HCT116 (cell line): ENCODE results near the gene IL17RB. TPM values are rescaled to one million over a fixed set of nuclear protein-coding genes. Genes with fewer than 3 reads are reported as not detected.

ENCODE experiments used
- ATAC-seq: fragments of 200-7000 bp; cut with Tn5 transposase; 2 replicates; pipeline ENCODE4 v1.9.1; 2020; ENCODE audit warnings: mild to moderate bottlenecking, moderate library complexity
- BruUV-seq: library from RNA; stranded (reverse); fragments of 400-500 nt; replicated peaks from 2 replicates; lab custom pipeline; 2021; lab: Mats Ljungman, UMichigan
- CTCF ChIA-PET: fragments of 300-600 bp; sonication (Branson Sonifier 250); formaldehyde crosslinking; loops from one replicate; lab custom pipeline; 2021; ENCODE audit warnings: antibody characterized with exemption; lab: Charles Lee
- POLR2A ChIA-PET: fragments of 300-600, 350-600 bp; sonication (Branson Sonifier 250); formaldehyde crosslinking; loops from one replicate; lab custom pipeline; 2021; ENCODE audit warnings: antibody characterized with exemption; lab: Charles Lee
- RAD21 ChIA-PET, 2 experiments: fragments of 300-600 bp; sonication (Branson Sonifier 250); formaldehyde crosslinking; loops; one replicate each; lab custom pipeline; 2023; ENCODE audit warnings: low total read pairs in 2 of 2; ENCODE audit not compliant: uncharacterized antibody in 2 of 2, unreplicated experiment in 2 of 2, low non-redundant PET in 1 of 2; lab: Charles Lee
- DNase-seq: peaks from one replicate; pipeline ENCODE4 v3.0.0-alpha.2; 2010; ENCODE audit warnings: low read depth, low spot score
- H2AFZ ChIP-seq: fragments of 200-600 bp; shearing (Covaris generic), sonication (generic); 2 replicates; pipeline ENCODE4 v1.6.1; 2017; ENCODE audit warnings: low read depth, mixed run types, mixed read lengths, antibody characterized with exemption, low read length; ENCODE audit not compliant: poor library complexity, severe bottlenecking
- H3K27ac ChIP-seq: 2 replicates; pipeline ENCODE4 v1.5.1; 2012; ENCODE audit warnings: low read depth, low read length
- H3K27me3 ChIP-seq: fragments of 200-600 bp; sonication (generic); 2 replicates; pipeline ENCODE4 v1.6.1; 2016; ENCODE audit warnings: mixed run types, low read length, mixed read lengths; ENCODE audit not compliant: insufficient read depth
- H3K36me3 ChIP-seq, 2 experiments: fragments of 200-500 bp in 1 of 2; fragments of 200-600 bp in 1 of 2; sonication (Bioruptor generic) in 1 of 2; sonication (generic) in 1 of 2; 2 replicates each; pipeline versions ENCODE4 v1.5.1 to v1.6.1; 2014 to 2016; ENCODE audit warnings: low read length in 2 of 2, inconsistent platforms in 1 of 2, mixed read lengths in 1 of 2, mixed run types in 1 of 2; ENCODE audit not compliant: insufficient read depth in 2 of 2, control insufficient read depth in 1 of 2
- H3K4me1 ChIP-seq, 2 experiments: fragments of 200-600 bp in 1 of 2; sonication (generic) in 1 of 2; 2 replicates each; pipeline versions ENCODE4 v1.5.1 to v1.6.1; 2012 to 2017; ENCODE audit warnings: low read length in 2 of 2, inconsistent platforms in 1 of 2, mild to moderate bottlenecking in 1 of 2, mixed read lengths in 1 of 2, mixed run types in 1 of 2, moderate library complexity in 1 of 2; ENCODE audit not compliant: insufficient read depth in 2 of 2, control insufficient read depth in 1 of 2
- H3K4me2 ChIP-seq: fragments of 200-600 bp; sonication (generic); 2 replicates; pipeline ENCODE4 v1.6.1; 2017; ENCODE audit warnings: mixed run types, low read length, mixed read lengths
- H3K4me3 ChIP-seq, 2 experiments: fragments of 200-600 bp in 1 of 2; sonication (generic) in 1 of 2; replicated peaks in 1 of 2; 2 replicates each; pipeline ENCODE4 v1.5.1; 2011 to 2016; ENCODE audit warnings: low read length in 2 of 2, control low read depth in 1 of 2, low read depth in 1 of 2, mild to moderate bottlenecking in 1 of 2, mixed read lengths in 1 of 2, mixed run types in 1 of 2
- H3K79me2 ChIP-seq: fragments of 200-600 bp; sonication (generic); 2 replicates; pipeline ENCODE4 v1.6.1; 2017; ENCODE audit warnings: mild to moderate bottlenecking, mixed run types, low read length, moderate library complexity, mixed read lengths; ENCODE audit not compliant: insufficient read depth
- H3K9ac ChIP-seq: fragments of 200-600 bp; sonication (generic); 2 replicates; pipeline ENCODE4 v1.6.1; 2016; ENCODE audit warnings: low read length, mixed read lengths
- H3K9me2 ChIP-seq: fragments of 200-600 bp; sonication (generic), shearing (Covaris generic); 2 replicates; pipeline ENCODE4 v1.6.1; 2017; ENCODE audit warnings: mixed run types, mild to moderate bottlenecking, moderate library complexity; ENCODE audit not compliant: insufficient read depth
- H3K9me3 ChIP-seq, 2 experiments: fragments of 200-500 bp in 1 of 2; fragments of 200-600 bp in 1 of 2; sonication (Bioruptor generic) in 1 of 2; sonication (generic) in 1 of 2; 2 replicates each; pipeline ENCODE4 v1.6.1; 2014 to 2017; ENCODE audit warnings: low read length in 2 of 2, mixed read lengths in 2 of 2, inconsistent platforms in 1 of 2, low read depth in 1 of 2, mild to moderate bottlenecking in 1 of 2, mixed run types in 1 of 2, moderate library complexity in 1 of 2; ENCODE audit not compliant: control insufficient read depth in 1 of 2, insufficient read depth in 1 of 2
- H4K20me1 ChIP-seq: fragments of 200-600 bp; sonication (generic), shearing (Covaris generic); 2 replicates; pipeline ENCODE4 v1.6.1; 2017; ENCODE audit warnings: mixed run types, mild to moderate bottlenecking, moderate library complexity; ENCODE audit not compliant: insufficient read depth
- ATF3 ChIP-seq: IDR thresholded peaks from 2 replicates; pipeline ENCODE4 v1.6.1; 2012
- FOSL1 ChIP-seq: IDR thresholded peaks from 2 replicates; pipeline ENCODE4 v1.6.1; 2012; ENCODE audit warnings: low read depth
- JUND ChIP-seq: IDR thresholded peaks from 2 replicates; pipeline ENCODE4 v1.6.1; 2012
- POLR2A ChIP-seq: IDR thresholded peaks from 2 replicates; pipeline ENCODE4 v1.7.0; 2011; ENCODE audit warnings: borderline replicate concordance; ENCODE audit not compliant: insufficient read depth, insufficient read length; ENCODE audit errors: extremely low read depth
- SRF ChIP-seq: IDR thresholded peaks from 2 replicates; pipeline ENCODE4 v1.6.1; 2012; ENCODE audit warnings: low read depth
- intact Hi-C: fragments of 100-400 bp; cut with micrococcal nuclease; formaldehyde crosslinking; loops from 2 replicates; pipeline ENCODE4 v1.10.0; 2022
- total RNA-seq: library from RNA; stranded (reverse); gene quantifications from one replicate; pipeline ENCODE4 v1.2.1, GENCODE V29; 2021; ENCODE audit not compliant: unreplicated experiment

IL17RB gene
- total RNA-seq, 1 experiment from 2014 or later, result 8.3 TPM

- intact Hi-C loops, result no loop called here
- no peaks in the 10 kb centered on the region for H4K20me1 ChIP-seq
- no peaks in the 10 kb centered on the region for H3K9me3 ChIP-seq
- H3K36me3 ChIP-seq, result no peaks in the 10 kb centered on the region; a peak in 1 of 4 replicates
- no peak overlapping the region for H3K4me2 ChIP-seq
- RAD21 ChIA-PET, result no interaction called here
- H3K9me2 ChIP-seq, result no peaks in the 10 kb centered on the region
- H3K79me2 ChIP-seq, result no peaks in the 10 kb centered on the region
- POLR2A ChIA-PET, result no interaction called here
- ATAC-seq (no peak), DNase-seq (no peak)
- no peak overlapping the region for H2AFZ ChIP-seq
- no peak for TF ChIP-seq ATF3
- H3K27me3 ChIP-seq, result no peaks in the 10 kb centered on the region
- BruUV-seq, result no TSS peak
- CTCF ChIA-PET, result no interaction called here
- no peak overlapping the region for H3K4me3 ChIP-seq
- H3K9ac ChIP-seq, result no peak overlapping the region
- no peaks in the 10 kb centered on the region for H3K4me1 ChIP-seq
- H3K27ac ChIP-seq, result no peak overlapping the region
Measured at GRCh38 chr3:53819163-53819868, 27.1 kb upstream of the IL17RB start.

GRCh38 chr3:53820084-53820483, 26.3 kb upstream of the IL17RB start:
- ChIA-PET CTCF (no interaction called here), POLR2A (no interaction called here), RAD21 (no interaction called here)
- Histone ChIP-seq H3K9me3 (no peaks in the 10 kb centered on the region), H3K27me3 (no peaks in the 10 kb centered on the region), H4K20me1 (no peaks in the 10 kb centered on the region), H3K4me2 (no peak overlapping the region), H3K4me3 (no peak overlapping the region), H3K27ac (no peak overlapping the region), H3K4me1 (no peaks in the 10 kb centered on the region), H3K9ac (no peak overlapping the region), H3K36me3 (no peaks in the 10 kb centered on the region; a peak in 1 of 4 replicates), H2AFZ (no peak overlapping the region), H3K9me2 (no peaks in the 10 kb centered on the region), H3K79me2 (no peaks in the 10 kb centered on the region)
- no TSS peak for BruUV-seq
- intact Hi-C loops, result no loop called here
- no peak for TF ChIP-seq POLR2A
- TF ChIP-seq ATF3, result no peak
- no peak for TF ChIP-seq SRF
- no peak for TF ChIP-seq FOSL1
- no peak for TF ChIP-seq JUND
- ATAC-seq (no peak), DNase-seq (no peak)
